Measurements from ENCODE around the gene C12orf54. TPM values are rescaled to one million over a fixed set of nuclear protein-coding genes. Genes with fewer than 3 reads are reported as not detected.

C12orf54 gene
- total RNA-seq, 1 donor from 2014 or later, result not detected

DNA sequence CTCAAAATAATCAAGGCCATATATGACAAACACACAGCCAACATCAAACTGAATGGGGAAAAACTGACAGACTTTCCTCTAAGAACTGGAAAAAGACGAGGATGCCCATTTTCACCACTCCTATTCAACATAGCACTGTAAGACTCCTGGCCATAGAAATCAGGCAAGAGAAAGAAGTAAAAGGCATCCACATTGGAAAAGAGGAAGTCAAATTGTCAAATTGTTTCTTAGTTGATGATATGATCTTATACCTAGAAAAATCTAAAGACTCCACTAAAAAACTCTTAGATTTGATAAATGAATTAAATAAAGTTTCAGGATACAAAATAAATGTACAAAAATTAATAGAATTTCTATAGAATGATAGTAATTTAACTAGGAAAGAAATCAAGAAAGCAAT lies 54.3 kb downstream of the C12orf54 start:
- Histone ChIP-seq H3K4me1 (no peaks in the 10 kb centered on the region), H3K27ac (no peak overlapping the region), H3K36me3 (no peaks in the 10 kb centered on the region), H3K9me3 (no peaks in the 10 kb centered on the region), H3K4me3 (no peak overlapping the region), H3K27me3 (no peaks in the 10 kb centered on the region)
- intact Hi-C loops (cut with DNase I), result no loop called here
- no peak for TF ChIP-seq CTCF (IDR thresholded peaks at IDR 0.05)
- no peak for DNase-seq (ENCODE audit: extremely low spot score in 2 of 2)

- H3K4me3 ChIP-seq, result no peak overlapping the region
- H3K9me3 ChIP-seq, result no peaks in the 10 kb centered on the region
- TF ChIP-seq CTCF (IDR thresholded peaks at IDR 0.05) (peak in 1 of 3 experiments; percentile 28), POLR2A (IDR thresholded peaks at IDR 0.05) (no peak)
- intact Hi-C loops (cut with DNase I), result no loop called here
- DNase-seq (ENCODE audit: extremely low spot score in 2 of 2), result no peak
- H3K4me1 ChIP-seq, result no peaks in the 10 kb centered on the region
- H3K27me3 ChIP-seq, result no peaks in the 10 kb centered on the region
- H3K36me3 ChIP-seq, result no peaks in the 10 kb centered on the region
- H3K27ac ChIP-seq, result no peak overlapping the region
Observed at GRCh38 chr12:48542300-48542928, 60.1 kb downstream of the C12orf54 start.

DNA sequence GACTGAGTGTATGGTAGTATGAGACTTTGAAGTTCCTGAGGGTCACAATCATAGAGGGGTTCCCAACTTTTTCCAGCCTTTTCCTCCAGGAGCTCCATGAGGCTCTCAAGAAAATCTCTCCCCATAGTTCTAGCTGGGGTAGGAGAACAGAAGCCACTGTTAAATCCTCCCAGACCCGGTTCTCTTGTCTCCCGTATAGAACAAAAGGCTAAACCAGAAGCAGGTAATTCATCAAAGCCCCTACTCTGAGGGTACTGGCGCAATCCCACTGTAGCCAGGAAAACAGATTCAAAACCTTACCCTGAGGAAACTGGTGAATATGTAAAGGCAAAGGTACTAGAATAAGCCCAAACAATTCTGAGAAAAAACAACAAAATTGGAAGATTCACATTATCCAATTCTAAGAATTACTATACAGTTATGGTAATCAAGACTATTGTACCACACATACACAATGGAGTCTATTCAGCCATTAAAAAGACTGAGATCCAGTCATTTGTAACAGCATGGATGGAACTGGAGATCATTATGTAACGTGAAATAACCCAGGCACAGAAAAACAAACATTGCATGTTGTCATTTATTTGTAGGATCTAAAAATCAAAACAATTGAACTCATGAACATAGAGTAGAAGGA lies 63.7 kb downstream of the C12orf54 start:
- Histone ChIP-seq H3K4me1 (no peaks in the 10 kb centered on the region), H3K9me3 (no peaks in the 10 kb centered on the region), H3K36me3 (no peaks in the 10 kb centered on the region), H3K27ac (no peak overlapping the region), H3K4me3 (no peak overlapping the region), H3K27me3 (no peaks in the 10 kb centered on the region)
- TF ChIP-seq CTCF (IDR thresholded peaks at IDR 0.05) (no peak), POLR2A (IDR thresholded peaks at IDR 0.05) (no peak), POLR2AphosphoS5 (IDR thresholded peaks at IDR 0.05; ENCODE audit: insufficient read depth in 1 of 2, low read depth in 1 of 2) (no peak)
- no peak for DNase-seq (ENCODE audit: extremely low spot score in 2 of 2)
- intact Hi-C loops (cut with DNase I), result no loop called here

Other genes with a start within 250 kb of the C12orf54 start
- gene ZNF641, start 131.6 kb upstream of the C12orf54 start, total RNA-seq, result 15.5 TPM
- not detected for gene ANP32D, start 9.9 kb upstream of the C12orf54 start, total RNA-seq
- gene OR8S1, start 43.1 kb downstream of the C12orf54 start, total RNA-seq, result not detected
- gene LALBA, start 87.5 kb downstream of the C12orf54 start, total RNA-seq, result not detected
- gene KANSL2, start 199.7 kb downstream of the C12orf54 start, total RNA-seq, result 86.2 TPM
- 58.4 TPM for gene CCNT1, start 234.2 kb downstream of the C12orf54 start, total RNA-seq

Measured in vagina (tissue), 2 donors.